Keratinocyte (primary cell): Measurements from ENCODE around the gene CLSTN1.

Experiments
- CTCF ChIP-seq, 3 experiments: IDR thresholded peaks in 1 of 3; conservative IDR thresholded peaks in 1 of 3; optimal IDR thresholded peaks in 1 of 3; 2 replicates in 2 of 3; 3 replicates in 1 of 3; pipeline versions ENCODE3 to v1.5.1; 2011; ENCODE audit warnings: low read length in 3 of 3, mild to moderate bottlenecking in 3 of 3, moderate library complexity in 2 of 3, control low read depth in 1 of 3, inconsistent platforms in 1 of 3; ENCODE audit not compliant: insufficient read depth in 2 of 3; ENCODE audit errors: extremely low read depth in 1 of 3
- EZH2 ChIP-seq: IDR thresholded peaks from one replicate; pipeline ENCODE4 v1.6.1; 2012; ENCODE audit warnings: inconsistent platforms, mild to moderate bottlenecking, low read length, moderate library complexity

- no peak for TF ChIP-seq CTCF (optimal IDR thresholded peaks at IDR 0.05 in 1 of 3, IDR thresholded peaks at IDR 0.05 in 1 of 3, conservative IDR thresholded peaks at IDR 0.05 in 1 of 3; ENCODE audit: extremely low read depth in 1 of 3, insufficient read depth in 2 of 3, low read length in 3 of 3)
- no peak for TF ChIP-seq EZH2
These were observed 87.5 kb downstream of the CLSTN1 start for GRCh38 chr1:9736241-9736640.
